K562 (cell line): ENCODE measurements around the gene MED13L. TPM values are rescaled to one million over a fixed set of nuclear protein-coding genes. Genes with fewer than 3 reads are reported as not detected.

Experiments used
- ATAC-seq: fragments of 200-7000 bp; cut with Tn5 transposase; 3 replicates; pipeline ENCODE4 v1.9.1; 2020; ENCODE audit warnings: moderate library complexity
- BruUV-seq: library from RNA; stranded (reverse); fragments of 400-500 nt; replicated peaks from 2 replicates; lab custom pipeline; 2021; lab: Mats Ljungman, UMichigan
- CTCF ChIA-PET: fragments of 300-600 bp; formaldehyde crosslinking; extraction: SDS; loops from one replicate; lab custom pipeline; 2021; ENCODE audit warnings: low intra/inter-chr PET ratio; lab: Yijun Ruan, JAX
- POLR2A ChIA-PET: fragments of 300-600, 350-650 bp; sonication (Branson Sonifier 250); formaldehyde crosslinking; extraction: SDS; loops from one replicate; lab custom pipeline; 2021; ENCODE audit warnings: antibody characterized with exemption, inconsistent platforms; lab: Yijun Ruan, JAX
- DNase-seq, 4 experiments: peaks; one replicate each; pipeline versions ENCODE4 v3.0.0 to v3.0.0-alpha.2; 2011 to 2018; ENCODE audit warnings: low spot score in 3 of 4, mixed read lengths in 3 of 4; ENCODE audit errors: extremely low read depth in 1 of 4
- FAIRE-seq: peaks from 2 replicates; lab custom pipeline; 2011; peaks lifted over from hg19 to GRCh38; lab: Jason Lieb, UNC
- H2AFZ ChIP-seq: 2 replicates; pipeline ENCODE4 v1.6.0; 2011; ENCODE audit warnings: low read depth, low read length, control low read depth, inconsistent platforms
- H3K27ac ChIP-seq: fragments of 200-600 bp; 3 replicates; pipeline ENCODE4 v1.8.0; 2011; ENCODE audit warnings: low read depth, mild to moderate bottlenecking, control low read depth, inconsistent platforms, low read length, moderate library complexity, mixed read lengths; ENCODE audit errors: extremely low read depth
- H3K27me3 ChIP-seq, 2 experiments: fragments of 300-600 bp in 1 of 2; 2 replicates in 1 of 2; 3 replicates in 1 of 2; pipeline versions ENCODE4 v1.6.0 to v1.8.0; 2011; ENCODE audit warnings: inconsistent platforms in 2 of 2, low read length in 2 of 2, mild to moderate bottlenecking in 1 of 2, mixed read lengths in 1 of 2, moderate library complexity in 1 of 2; ENCODE audit not compliant: control insufficient read depth in 2 of 2, insufficient read depth in 2 of 2
- H3K36me3 ChIP-seq: fragments of 300-600 bp; 3 replicates; pipeline ENCODE4 v1.8.0; 2011; ENCODE audit warnings: mild to moderate bottlenecking, low read length, inconsistent platforms; ENCODE audit not compliant: control insufficient read depth, insufficient read depth
- H3K4me1 ChIP-seq, 2 experiments: fragments of 200-600 bp in 1 of 2; replicated peaks in 1 of 2; 2 replicates in 1 of 2; 3 replicates in 1 of 2; pipeline versions ENCODE4 v1.5.1 to v1.8.0; 2011; ENCODE audit warnings: inconsistent platforms in 2 of 2, low read length in 2 of 2, mild to moderate bottlenecking in 1 of 2, mixed read lengths in 1 of 2, moderate library complexity in 1 of 2; ENCODE audit not compliant: control insufficient read depth in 2 of 2, insufficient read depth in 2 of 2
- H3K4me2 ChIP-seq: 2 replicates; pipeline ENCODE4 v1.6.1; 2011; ENCODE audit warnings: low read length, control low read depth, inconsistent platforms, mixed read lengths; ENCODE audit not compliant: insufficient read depth
- H3K4me3 ChIP-seq: fragments of 200-600 bp; sonication (generic), shearing (Covaris generic); 2 replicates; pipeline ENCODE4 v1.5.1; 2016; ENCODE audit warnings: control low read depth, inconsistent platforms
- H3K79me2 ChIP-seq: fragments of 200-600 bp; 3 replicates; pipeline ENCODE4 v1.8.0; 2011; ENCODE audit warnings: low read length, inconsistent platforms; ENCODE audit not compliant: control insufficient read depth, insufficient read depth
- H3K9ac ChIP-seq, 2 experiments: 2 replicates each; pipeline versions ENCODE4 v1.6.0 to v1.6.1; 2011; ENCODE audit warnings: low read depth in 2 of 2, low read length in 2 of 2, control low read depth in 1 of 2, inconsistent platforms in 1 of 2, mild to moderate bottlenecking in 1 of 2, mixed read lengths in 1 of 2; ENCODE audit not compliant: insufficient read depth in 1 of 2
- H3K9me1 ChIP-seq: one replicate; pipeline ENCODE4 v1.6.0; 2011; ENCODE audit warnings: inconsistent platforms, mild to moderate bottlenecking, low read length, moderate library complexity; ENCODE audit not compliant: control insufficient read depth, insufficient read depth
- H3K9me3 ChIP-seq: replicated peaks from 2 replicates; pipeline ENCODE4 v1.5.1; 2011; ENCODE audit warnings: low read depth, low read length, inconsistent platforms; ENCODE audit not compliant: control insufficient read depth, insufficient read depth
- H4K20me1 ChIP-seq: replicated peaks from 2 replicates; pipeline ENCODE4 v1.6.1; 2011; ENCODE audit warnings: low read length, inconsistent platforms, mixed read lengths; ENCODE audit not compliant: control insufficient read depth, insufficient read depth
- CEBPB ChIP-seq: fragments of 450-650 bp; IDR thresholded peaks from 2 replicates; pipeline ENCODE4 v1.6.1; 2016; ENCODE audit warnings: missing genetic modification characterization, missing compliant biosample characterization
- CEBPG ChIP-seq, 3 experiments: fragments of 200-800 bp in 1 of 3; sonication (Bioruptor generic) in 1 of 3; sonication (generic) in 1 of 3; formaldehyde crosslinking in 1 of 3; IDR thresholded peaks in 2 of 3; conservative IDR thresholded peaks in 1 of 3; 2 replicates each; pipeline versions ENCODE4 v1.6.1 to v1.8.0; 2016 to 2022; ENCODE audit warnings: missing compliant biosample characterization in 2 of 3, missing genetic modification characterization in 2 of 3, mild to moderate bottlenecking in 1 of 3, missing genetic modification reagents in 1 of 3
- FOXM1 ChIP-seq, 2 experiments: fragments of 450-650 bp in 1 of 2; sonication (generic) in 1 of 2; formaldehyde crosslinking in 1 of 2; IDR thresholded peaks; 2 replicates each; pipeline versions ENCODE4 v1.6.1 to v1.9.0; 2017 to 2022; ENCODE audit warnings: low read depth in 2 of 2, mild to moderate bottlenecking in 2 of 2, missing genetic modification reagents in 1 of 2, moderate library complexity in 1 of 2
- HMG20A ChIP-seq: fragments of 450-650 bp; formaldehyde crosslinking; conservative IDR thresholded peaks from 2 replicates; pipeline ENCODE4 v1.4.0; 2020; ENCODE audit warnings: mild to moderate bottlenecking, mixed read lengths
- MTA2 ChIP-seq: fragments of 450-650 bp; IDR thresholded peaks from 2 replicates; pipeline ENCODE4 v1.6.1; 2016; ENCODE audit warnings: low read depth
- TOE1 ChIP-seq, 2 experiments: fragments of 450-650 bp in 1 of 2; sonication (generic) in 1 of 2; formaldehyde crosslinking in 1 of 2; IDR thresholded peaks; 2 replicates each; pipeline versions ENCODE4 v1.7.1 to v1.8.0; 2016 to 2022; ENCODE audit warnings: borderline replicate concordance in 2 of 2, mild to moderate bottlenecking in 2 of 2, antibody characterized with exemption in 1 of 2, inconsistent platforms in 1 of 2, low read depth in 1 of 2, missing genetic modification reagents in 1 of 2, moderate library complexity in 1 of 2
- WGBS: fragments of 100-300 bp; shearing (Covaris generic); methylation state at CpG from one replicate; pipeline ENCODE4 v1.1.6; 2016; ENCODE audit warnings: low coverage, mixed read lengths; ENCODE audit not compliant: insufficient coverage; ENCODE audit errors: missing lambda C conversion rate; 5-methylcytosine and 5-hydroxymethylcytosine counted together
- in situ Hi-C: fragments of 300-500 bp; cut with MboI; formaldehyde crosslinking; loops from 4 replicates; pipeline ENCODE4 v1.15.0; 2018; ENCODE audit warnings: inconsistent platforms, mixed read lengths
- intact Hi-C: fragments of 100-400 bp; cut with micrococcal nuclease; formaldehyde crosslinking; loops from 2 replicates; pipeline ENCODE4 v1.14.2; 2022
- polyA plus RNA-seq, 8 experiments: library from polyadenylated mRNA; depleted of rRNA in 4 of 8; stranded (reverse) in 5 of 8; unstranded in 3 of 8; fragments of >200 nt; fragmentation: Nextera tagmentation in 2 of 8; fragmentation: Illumina TruSeq in 1 of 8; extraction: Ambion mirVana in 2 of 8; extraction: Trizol in 1 of 8; gene quantifications; 2 replicates each; pipeline versions ENCODE4 v1.2.1 to v1.2.3, GENCODE V29; 2011 to 2014; ENCODE audit warnings: inconsistent platforms in 1 of 8, missing spikeins in 1 of 8
- total RNA-seq, 7 experiments: library from RNA; depleted of rRNA in 6 of 7; stranded (reverse); fragments of >200 nt in 6 of 7; fragmentation: Illumina TruSeq in 2 of 7; extraction: Trizol in 2 of 7; gene quantifications; 2 replicates each; pipeline versions ENCODE4 v1.2.1 to v1.2.3, GENCODE V29; 2011 to 2021; ENCODE audit warnings: low replicate concordance in 1 of 7

Gene MED13L
- total and polyA plus RNA-seq, 9 of the 15 experiments (the other 6 are each of a cell fraction or from before 2014, with no cell fraction given) = 13.4 to 90.3 (median 36.9) TPM

DNA sequence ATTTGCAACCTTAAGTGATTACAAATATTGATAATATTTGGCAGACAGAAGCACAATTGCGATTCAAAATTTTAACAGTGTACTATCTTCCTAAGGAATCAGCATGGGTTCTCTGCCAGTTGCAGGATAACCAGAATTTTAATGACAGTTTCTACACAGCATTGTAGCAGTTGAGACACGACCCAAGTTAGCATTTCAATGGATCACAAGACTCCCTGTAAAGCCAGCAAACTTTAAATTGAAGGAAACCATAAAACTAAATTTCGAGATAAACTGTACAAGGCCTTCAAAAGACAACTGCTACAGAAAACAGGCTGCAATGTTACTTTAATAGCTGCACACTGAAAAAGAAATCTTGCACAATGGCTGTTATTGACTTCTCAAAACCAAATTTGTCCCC lies 154.9 kb downstream of the MED13L start (continued):
- peak; percentile 18; the same call in 1 of the 2 replicates for TF ChIP-seq FOXM1 (IDR thresholded peaks at IDR 0.05; ENCODE audit: low read depth)
- no peak for TF ChIP-seq FOXM1 (CRISPR knock-in tag; IDR thresholded peaks at IDR 0.05; ENCODE audit: low read depth)

- H3K9ac ChIP-seq = peak overlapping the region in 1 of 2 experiments; percentile 6; a peak in 1 of 4 replicates
- H3K27me3 ChIP-seq = no peaks in the 10 kb centered on the region
- H2AFZ ChIP-seq = no peak overlapping the region
- FAIRE-seq = no peak
- no peaks in the 10 kb centered on the region for H3K9me1 ChIP-seq
- in situ Hi-C loops = no loop called here
- H3K36me3 ChIP-seq = no peaks in the 10 kb centered on the region
- ChIA-PET POLR2A (interaction anchor here (1.0 kb wide), 3 partner anchors 12 to 53 kb away, joined by 3 to 4 read pairs (median 3); no protein-coding TSS in a partner anchor), CTCF (no interaction called here)
- intact Hi-C loops = loop anchor here (5.0 kb wide), 1 partner anchor 54 kb away; no protein-coding TSS in a partner anchor
- peaks cover 95% of the 10 kb centered on the region for H3K79me2 ChIP-seq
- H3K4me2 ChIP-seq = peak overlapping the region; percentile 66
- 0 out of 3 replicates have a peak, but pooled peaks have one; percentile 17 for ATAC-seq
- BruUV-seq = no TSS peak
- H3K9me3 ChIP-seq = no peaks in the 10 kb centered on the region
- H3K4me1 ChIP-seq = peaks cover 0 to 33% of the 10 kb centered on the region in 2 experiments; a peak in 3 of 5 replicates
- H3K4me3 ChIP-seq = no peak overlapping the region
- H3K27ac ChIP-seq = peak overlapping the region; percentile 24; the same call in 2 of the 3 replicates
- peak; percentile 86 for TF ChIP-seq CEBPB
- no peak for TF ChIP-seq TOE1 (IDR thresholded peaks at IDR 0.05; ENCODE audit: borderline replicate concordance)
- TF ChIP-seq TOE1 (CRISPR knock-in tag; IDR thresholded peaks at IDR 0.05; ENCODE audit: borderline replicate concordance, low read depth) = no peak
- no peak for TF ChIP-seq CEBPG (CRISPR knock-in tag; IDR thresholded peaks at IDR 0.05)
- TF ChIP-seq CEBPG (tag; conservative IDR thresholded peaks at IDR 0.05 in 1 of 2, IDR thresholded peaks at IDR 0.05 in 1 of 2) = peak in 1 of 2 experiments; percentile 41; a peak in 1 of 4 replicates
- TF ChIP-seq HMG20A (CRISPR knock-in tag) = no peak
- no peak for TF ChIP-seq MTA2
- no peak for DNase-seq
- 0% methylated on average over 2 of the region's 2 CpGs for WGBS
- H4K20me1 ChIP-seq = peaks cover 17% of the 10 kb centered on the region
Observed at GRCh38 chr12:116121453-116121871, 156.0 kb downstream of the MED13L start.
